Glutamatergic neuron (in vitro differentiated cells): ENCODE results near the gene CSGALNACT2. TPM values are rescaled to one million over a fixed set of nuclear protein-coding genes. Genes with fewer than 3 reads are reported as not detected.
"Not testable (repeated sequence)": the region's sequence is repeated elsewhere in the genome, so short reads cannot be mapped to it uniquely, and the experiment has no call there.

ENCODE experiments used
- DNase-seq: peaks from one replicate; pipeline ENCODE4 v3.0.0; 2022
- H3K27ac Mint-ChIP-seq: one replicate; pipeline ENCODE4 v1.8.0; 2020; ENCODE audit warnings: mild to moderate bottlenecking, mixed read lengths, inconsistent platforms; ENCODE audit not compliant: unreplicated experiment
- H3K27me3 Mint-ChIP-seq: one replicate; pipeline ENCODE4 v1.8.0; 2020; ENCODE audit warnings: mild to moderate bottlenecking, moderate library complexity, mixed read lengths, inconsistent platforms; ENCODE audit not compliant: unreplicated experiment
- H3K36me3 Mint-ChIP-seq: one replicate; pipeline ENCODE4 v1.8.0; 2020; ENCODE audit warnings: mild to moderate bottlenecking, mixed read lengths, inconsistent platforms; ENCODE audit not compliant: unreplicated experiment
- H3K4me1 Mint-ChIP-seq: one replicate; pipeline ENCODE4 v1.8.0; 2020; ENCODE audit warnings: mild to moderate bottlenecking, low read depth, mixed read lengths, inconsistent platforms; ENCODE audit not compliant: unreplicated experiment
- H3K4me3 Mint-ChIP-seq: one replicate; pipeline ENCODE4 v1.8.0; 2020; ENCODE audit warnings: mild to moderate bottlenecking, mixed read lengths, inconsistent platforms; ENCODE audit not compliant: unreplicated experiment
- H3K9me3 Mint-ChIP-seq: one replicate; pipeline ENCODE4 v1.8.0; 2020; ENCODE audit warnings: mild to moderate bottlenecking, moderate library complexity, mixed read lengths, inconsistent platforms; ENCODE audit not compliant: unreplicated experiment
- CTCF ChIP-seq: fragments of 200-600 bp; sonication (generic); IDR thresholded peaks from one replicate; pipeline ENCODE4 v1.5.0; 2021; ENCODE audit not compliant: partially characterized antibody, unreplicated experiment
- total RNA-seq: library from RNA; stranded (reverse); fragmentation: NEBNext Ultra II Directional; extraction: Animal tissue kit (Norgen Biotek cat#: 25700); gene quantifications from one replicate; pipeline ENCODE4 v1.2.1, GENCODE V29; 2021; ENCODE audit not compliant: unreplicated experiment

CSGALNACT2 gene
- total RNA-seq, 1 donor from 2014 or later, result 28.3 TPM

GRCh38 chr10:43174969-43175368, 36.7 kb downstream of the CSGALNACT2 start:
- DNase-seq, result no peak
- H3K4me3 Mint-ChIP-seq, result no peak overlapping the region
- H3K4me1 Mint-ChIP-seq, result no peaks in the 10 kb centered on the region
- TF ChIP-seq CTCF, result no peak
- no peaks in the 10 kb centered on the region for H3K27me3 Mint-ChIP-seq
- no peak overlapping the region for H3K27ac Mint-ChIP-seq
- H3K9me3 Mint-ChIP-seq, result no peaks in the 10 kb centered on the region
- peaks cover 13% of the 10 kb centered on the region for H3K36me3 Mint-ChIP-seq

GRCh38 chr10:43176271-43176670, 38.0 kb downstream of the CSGALNACT2 start:
- Mint-ChIP-seq H3K9me3 (no peaks in the 10 kb centered on the region), H3K27ac (no peak overlapping the region), H3K4me3 (no peak overlapping the region), H3K4me1 (no peaks in the 10 kb centered on the region), H3K36me3 (peaks cover 20% of the 10 kb centered on the region), H3K27me3 (peaks cover 2% of the 10 kb centered on the region)
- TF ChIP-seq CTCF, result no peak
- no peak for DNase-seq

GRCh38 chr10:43177595-43177994, 39.4 kb downstream of the CSGALNACT2 start:
- no peak for DNase-seq
- TF ChIP-seq CTCF, result no peak
- H3K4me1 Mint-ChIP-seq, result no peaks in the 10 kb centered on the region
- H3K27me3 Mint-ChIP-seq, result peaks cover 2% of the 10 kb centered on the region
- H3K36me3 Mint-ChIP-seq, result peaks cover 25% of the 10 kb centered on the region
- no peak overlapping the region for H3K27ac Mint-ChIP-seq
- no peak overlapping the region for H3K4me3 Mint-ChIP-seq
- peaks cover 2% of the 10 kb centered on the region for H3K9me3 Mint-ChIP-seq

GRCh38 chr10:43181146-43181545, 42.9 kb downstream of the CSGALNACT2 start:
- Mint-ChIP-seq H3K9me3 (peaks cover 2% of the 10 kb centered on the region), H3K27ac (no peak overlapping the region), H3K4me1 (no peaks in the 10 kb centered on the region), H3K36me3 (peaks cover 32% of the 10 kb centered on the region), H3K4me3 (no peak overlapping the region), H3K27me3 (peaks cover 2% of the 10 kb centered on the region)
- DNase-seq, result no peak
- no peak for TF ChIP-seq CTCF

- not testable (repeated sequence) for DNase-seq, H3K9me3 Mint-ChIP-seq, H3K27me3 Mint-ChIP-seq, H3K4me1 Mint-ChIP-seq, H3K4me3 Mint-ChIP-seq, H3K27ac Mint-ChIP-seq
- peaks cover 35% of the 10 kb centered on the region for H3K36me3 Mint-ChIP-seq
These were observed 45.5 kb downstream of the CSGALNACT2 start for GRCh38 chr10:43183764-43184163.

- DNase-seq, result no peak
- H3K4me3 Mint-ChIP-seq, result no peak overlapping the region
- H3K36me3 Mint-ChIP-seq, result peaks cover 17% of the 10 kb centered on the region
- no peaks in the 10 kb centered on the region for H3K4me1 Mint-ChIP-seq
- H3K27ac Mint-ChIP-seq, result no peak overlapping the region
- H3K9me3 Mint-ChIP-seq, result peaks cover 2% of the 10 kb centered on the region
- TF ChIP-seq CTCF, result no peak
- peaks cover 3% of the 10 kb centered on the region for H3K27me3 Mint-ChIP-seq
These were observed 47.9 kb downstream of the CSGALNACT2 start for GRCh38 chr10:43186150-43186549.
